HG03066 (cell line): Measurements from ENCODE around the gene PAX1.

Experiments
- ATAC-seq: cut with Tn5 transposase; IDR thresholded peaks from one replicate; pipeline ENCODE4 v1.9.1; 2021; ENCODE audit warnings: low read depth; ENCODE audit not compliant: unreplicated experiment

Gene PAX1

GRCh38 chr20:21719592-21720214 lies 14.2 kb downstream of the PAX1 start:
- no peak for ATAC-seq

DNA sequence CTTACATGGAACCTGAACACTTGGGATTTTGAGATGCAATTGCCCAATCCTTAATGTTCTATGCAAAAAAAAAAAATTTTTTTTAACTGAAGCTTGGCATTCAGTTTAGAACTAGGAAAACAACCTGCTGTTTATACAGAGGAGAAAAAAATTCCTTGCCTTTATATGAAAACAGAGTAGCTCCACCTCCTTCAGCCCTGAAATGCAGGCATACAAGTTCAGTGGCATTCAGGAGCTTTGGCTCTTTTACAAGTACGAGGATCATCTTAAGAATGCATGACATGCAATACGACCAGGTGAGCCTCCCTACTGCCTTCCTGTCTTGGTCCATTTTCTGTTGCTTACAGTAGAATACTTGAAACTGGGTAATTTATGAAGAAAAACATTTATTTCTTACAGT lies 20.4 kb downstream of the PAX1 start:
- ATAC-seq: no peak

GRCh38 chr20:21729316-21729715 lies 23.9 kb downstream of the PAX1 start:
- ATAC-seq: no peak

DNA sequence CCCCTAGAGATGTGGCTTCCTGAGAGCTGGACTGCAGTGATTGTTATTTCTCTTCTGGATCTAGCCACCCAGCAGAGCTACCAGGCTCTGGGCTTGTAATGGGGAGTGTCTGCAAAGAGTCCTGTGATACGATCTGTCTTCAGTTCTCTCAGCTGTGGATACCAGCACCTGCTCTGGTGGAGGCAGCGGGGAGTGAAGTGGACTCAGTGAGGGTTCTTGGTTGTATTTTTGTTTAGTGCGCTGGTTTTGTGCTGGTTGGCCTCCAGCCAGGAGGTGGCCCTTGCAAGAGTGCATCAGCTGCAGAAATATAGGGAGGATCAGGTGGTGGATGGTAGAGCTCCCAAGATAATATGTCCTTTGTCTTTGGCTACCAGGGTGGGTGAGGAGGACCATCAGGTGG lies 33.7 kb downstream of the PAX1 start:
- no peak for ATAC-seq

DNA sequence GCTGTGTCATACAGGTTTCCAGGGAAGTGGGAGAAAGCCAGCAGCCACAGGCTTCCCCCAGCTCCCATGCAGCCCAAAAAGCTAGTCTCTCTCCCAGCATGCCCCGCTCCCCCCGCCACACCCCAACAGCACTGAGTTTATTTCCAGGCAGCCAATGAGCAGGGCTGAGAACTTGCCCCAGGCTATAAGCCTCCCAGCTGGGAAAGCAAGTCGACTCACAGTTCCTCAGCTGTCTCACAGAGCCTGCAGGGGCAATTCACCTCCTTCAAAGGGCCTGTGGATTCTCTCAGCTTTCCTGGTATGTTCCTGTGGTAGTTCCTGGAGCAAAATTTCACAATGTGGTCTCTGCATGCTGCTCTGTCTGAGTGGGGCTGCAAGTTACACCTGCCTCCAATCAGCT lies 34.2 kb downstream of the PAX1 start:
- ATAC-seq: no peak

- ATAC-seq: no peak
Measured at GRCh38 chr20:21741266-21741665, 35.8 kb downstream of the PAX1 start.

DNA sequence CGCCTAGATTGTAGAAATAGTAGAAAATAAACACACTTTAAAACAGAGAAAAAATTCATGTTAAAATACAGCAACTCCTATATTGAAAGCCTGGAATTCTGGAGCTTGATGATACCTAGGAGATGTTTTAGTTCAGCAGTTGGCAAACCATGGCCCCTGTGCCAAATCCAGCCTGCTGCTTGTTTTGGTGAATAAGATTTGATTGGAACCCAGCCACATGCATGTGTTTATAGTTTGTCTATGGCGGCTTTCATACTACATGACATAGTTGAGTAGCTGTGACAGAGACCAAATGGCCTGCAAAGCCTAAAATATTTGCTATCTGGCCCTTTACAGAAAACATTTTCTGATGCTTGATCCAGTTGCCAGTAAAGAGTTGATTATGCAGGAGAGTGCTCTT lies 57.2 kb downstream of the PAX1 start:
- ATAC-seq: no peak

DNA sequence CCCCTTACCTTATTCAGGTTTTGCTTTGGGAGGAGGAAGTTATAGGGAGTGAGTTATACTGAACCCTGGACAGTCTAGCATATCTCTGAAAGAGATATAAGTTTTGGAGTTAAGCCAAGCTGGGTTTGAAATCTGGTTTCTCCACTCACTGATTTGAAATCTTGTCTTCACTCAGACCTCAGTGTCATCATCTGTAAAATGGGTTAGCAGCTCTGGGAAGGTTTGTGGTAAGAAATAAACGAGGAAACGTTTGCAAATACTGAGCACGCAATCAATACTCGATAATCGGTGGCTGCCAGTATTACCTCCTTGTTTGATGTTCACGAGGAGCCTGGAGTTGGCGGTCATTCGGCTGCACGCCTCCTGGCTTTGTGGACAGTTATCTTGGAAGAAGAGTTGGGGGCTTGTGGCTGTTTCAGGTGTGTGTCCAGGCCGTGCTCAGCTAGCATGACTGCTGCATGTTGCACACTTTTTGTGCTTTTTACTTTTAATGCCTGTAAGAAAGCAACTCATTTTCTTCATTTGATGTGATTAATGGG lies 61.8 kb downstream of the PAX1 start:
- no peak for ATAC-seq

DNA sequence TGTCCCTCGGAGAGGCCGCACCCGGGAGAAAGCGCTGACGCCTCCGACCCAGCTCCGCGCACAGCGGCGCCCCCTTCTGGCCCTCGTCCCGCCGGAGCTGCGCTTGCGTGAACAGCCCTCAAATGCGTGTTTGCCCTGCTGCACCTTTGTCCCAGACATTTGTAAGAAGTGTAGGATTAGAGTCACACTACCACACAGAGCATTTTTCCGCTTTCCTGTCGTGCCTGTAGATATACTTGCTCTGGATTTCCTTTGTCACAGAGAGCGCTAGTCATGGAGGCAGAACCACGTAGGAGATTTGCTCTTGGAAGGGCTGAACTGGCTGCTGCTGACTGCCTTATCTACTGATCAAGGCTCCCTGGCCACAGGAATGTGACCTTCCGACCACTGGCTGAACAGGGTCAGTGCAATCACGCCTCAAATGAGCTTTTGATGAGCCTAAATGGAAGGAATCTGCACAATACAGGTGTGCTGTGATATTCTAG lies 62.3 kb downstream of the PAX1 start:
- no peak for ATAC-seq
